Adrenal gland (tissue), 12 donors: Measurements from ENCODE around the gene ACTN1. TPM values are rescaled to one million over a fixed set of nuclear protein-coding genes. Genes with fewer than 3 reads are reported as not detected.
A peak's percentile ranks its signal among the peaks of the same experiment; 100 is the strongest.

Experiments used
- DNase-seq, 7 donors: peaks; one replicate each; pipeline ENCODE4 v3.0.0-alpha.2; 2019 to 2020
- H3K27ac ChIP-seq, 5 donors: fragments of 200-600 bp; sonication (generic) in 4 of 5; 1 replicate in 3 of 5; 2 replicates in 2 of 5; pipeline versions ENCODE4 v1.5.1 to v1.8.0; 2016 to 2020; ENCODE audit warnings: mild to moderate bottlenecking in 1 of 5
- H3K27me3 ChIP-seq: fragments of 200-600 bp; 2 replicates; pipeline ENCODE4 v1.8.0; 2021
- H3K36me3 ChIP-seq, 2 donors: fragments of 200-600 bp; replicated peaks in 1 of 2; 1 replicate in 1 of 2; 2 replicates in 1 of 2; pipeline versions ENCODE4 v1.5.1 to v1.8.0; 2018 to 2022
- H3K4me1 ChIP-seq, 2 donors: fragments of 200-600 bp; replicated peaks in 1 of 2; 1 replicate in 1 of 2; 2 replicates in 1 of 2; pipeline versions ENCODE4 v1.5.1 to v1.8.0; 2018 to 2021
- H3K4me3 ChIP-seq, 4 donors: fragments of 200-600 bp; sonication (generic) in 3 of 4; one replicate each; pipeline ENCODE4 v1.5.1; 2016 to 2018
- H3K9me3 ChIP-seq, 3 donors: fragments of 200-600 bp; sonication (generic) in 1 of 3; replicated peaks in 1 of 3; 1 replicate in 2 of 3; 2 replicates in 1 of 3; pipeline versions ENCODE4 v1.5.1 to v1.8.0; 2016 to 2021
- CTCF ChIP-seq, 6 experiments: fragments of 450-650 bp in 4 of 6; fragments of 200-600 bp in 2 of 6; sonication (generic) in 1 of 6; IDR thresholded peaks; 1 replicate in 5 of 6; 2 replicates in 1 of 6; pipeline versions ENCODE4 v1.5.1 to v1.8.0; 2016 to 2021; ENCODE audit warnings: antibody characterized with exemption in 6 of 6, mild to moderate bottlenecking in 2 of 6, moderate library complexity in 1 of 6
- POLR2A ChIP-seq, 2 donors: fragments of 450-650 bp; IDR thresholded peaks; one replicate each; pipeline ENCODE4 v1.6.1; 2017; ENCODE audit warnings: antibody characterized with exemption in 2 of 2, mild to moderate bottlenecking in 2 of 2, moderate library complexity in 1 of 2
- WGBS, 4 donors: extraction: QIAGEN DNeasy Blood & Tissue Kit in 2 of 4; methylation state at CpG; one replicate each; pipeline versions ENCODE4 v1.1.5 to v1.1.7; 2013 to 2017; 5-methylcytosine and 5-hydroxymethylcytosine counted together
- intact Hi-C, 2 donors: fragments of 100-400 bp; cut with DNase I; formaldehyde crosslinking; loops; one replicate each; pipeline versions ENCODE4 v1.14.1 to v1.15.0; 2022 to 2023
- polyA plus RNA-seq, 3 donors: library from polyadenylated mRNA; stranded (reverse); fragments of 200-250 nt in 2 of 3; fragments of 350-450 nt in 1 of 3; fragmentation: Illumina TruSeq in 1 of 3; extraction: RNeasy Lipid Tissue Mini Kit (QIAGEN cat#74804) in 1 of 3; gene quantifications; one replicate each; pipeline ENCODE4 v1.2.3, GENCODE V29; 2013 to 2014
- total RNA-seq, 9 donors: library from RNA; depleted of rRNA in 4 of 9; stranded (reverse); fragments of >200 nt in 4 of 9; fragments of 120-200 nt in 1 of 9; fragmentation: NEBNext Ultra II Directional in 1 of 9; extraction: Animal tissue kit (Norgen Biotek cat#: 25700) in 1 of 9; gene quantifications; one replicate each; pipeline versions ENCODE4 v1.1.0 to v1.2.4, GENCODE V29; 2013 to 2023
- donor health status: healthy with polysubstance abuse.
- donor health status: Bipolar disorder and iron deficiency.
- donor health status: DM: yes; HTN: yes; CAD: no.
- donor health status: DM: no; HTN: no; CAD: no.
- donor health status: DM: no; HTN: no; CAD: no.
- donor health status: DM: yes; HTN: yes; CAD: no.

The ACTN1 gene
- total and polyA plus RNA-seq, 12 donors, result 11.6 to 180 (median 74.3) TPM

- peaks cover 0 to 23% of the 10 kb centered on the region in 2 donors for H3K4me1 ChIP-seq
- H3K27me3 ChIP-seq, result no peaks in the 10 kb centered on the region
- H3K9me3 ChIP-seq, result peaks cover 0 to 7% (median 0%) of the 10 kb centered on the region in 3 donors
- no peak for DNase-seq
- H3K27ac ChIP-seq, result no peak overlapping the region
- H3K4me3 ChIP-seq, result no peak overlapping the region
- TF ChIP-seq POLR2A (IDR thresholded peaks at IDR 0.05) (no peak), CTCF (IDR thresholded peaks at IDR 0.05) (no peak)
- intact Hi-C loops, result no loop called here
- 61 to 84% (median 79%) methylated on average over 3 to 12 of the region's 12 CpGs for WGBS, 4 donors
- peaks cover 0 to 7% of the 10 kb centered on the region in 2 donors for H3K36me3 ChIP-seq
Observed at GRCh38 chr14:68929623-68930307, 49.3 kb downstream of the ACTN1 start.

GRCh38 chr14:68928770-68929550 is 50.1 kb downstream of the ACTN1 start:
- DNase-seq, result no peak
- 74 to 89% (median 85%) methylated on average over 13 to 22 of the region's 22 CpGs for WGBS, 4 donors
- Histone ChIP-seq H3K27ac (peak overlapping the region in 2 of 5 donors; percentile 49 to 53), H3K9me3 (peaks cover 0 to 7% (median 0%) of the 10 kb centered on the region in 3 donors), H3K4me1 (peaks cover 0 to 23% of the 10 kb centered on the region in 2 donors), H3K36me3 (peaks cover 0 to 10% of the 10 kb centered on the region in 2 donors), H3K4me3 (no peak overlapping the region), H3K27me3 (no peaks in the 10 kb centered on the region)
- TF ChIP-seq CTCF (IDR thresholded peaks at IDR 0.05), result no peak
- no peak for TF ChIP-seq POLR2A (IDR thresholded peaks at IDR 0.05)
- intact Hi-C loops, result no loop called here

GRCh38 chr14:68927956-68928675 is 51.0 kb downstream of the ACTN1 start:
- no peak for DNase-seq
- Histone ChIP-seq H3K4me1 (peaks cover 0 to 23% of the 10 kb centered on the region in 2 donors), H3K36me3 (peaks cover 0 to 10% of the 10 kb centered on the region in 2 donors), H3K4me3 (no peak overlapping the region), H3K27me3 (no peaks in the 10 kb centered on the region), H3K9me3 (peaks cover 0 to 7% (median 0%) of the 10 kb centered on the region in 3 donors), H3K27ac (peak overlapping the region in 2 of 5 donors; percentile 49 to 53)
- intact Hi-C loops, result no loop called here
- TF ChIP-seq POLR2A (IDR thresholded peaks at IDR 0.05), result no peak
- TF ChIP-seq CTCF (IDR thresholded peaks at IDR 0.05), result no peak
- WGBS, 4 donors, result 33 to 48% (median 43%) methylated on average over 6 to 9 of the region's 9 CpGs

- peaks cover 0 to 32% of the 10 kb centered on the region in 2 donors for H3K4me1 ChIP-seq
- DNase-seq, result no peak
- peaks cover 0 to 7% (median 0%) of the 10 kb centered on the region in 3 donors for H3K9me3 ChIP-seq
- no peaks in the 10 kb centered on the region for H3K27me3 ChIP-seq
- no peak for TF ChIP-seq CTCF (IDR thresholded peaks at IDR 0.05)
- TF ChIP-seq POLR2A (IDR thresholded peaks at IDR 0.05), result no peak
- H3K27ac ChIP-seq, result no peak overlapping the region
- H3K36me3 ChIP-seq, result peaks cover 0 to 10% of the 10 kb centered on the region in 2 donors
- H3K4me3 ChIP-seq, result no peak overlapping the region
- WGBS, 4 donors, result 88 to 96% (median 95%) methylated on average over 3 of the region's 3 CpGs
- intact Hi-C loops, result no loop called here
Observed at GRCh38 chr14:68927089-68927488, 52.0 kb downstream of the ACTN1 start.
